Fibroblast of villous mesenchyme (primary cell): ENCODE results near the gene VPS45. TPM values are rescaled to one million over a fixed set of nuclear protein-coding genes. Genes with fewer than 3 reads are reported as not detected.
"Not testable (repeated sequence)": the region's sequence is repeated elsewhere in the genome, so short reads cannot be mapped to it uniquely, and the experiment has no call there.

Experiments used
- DNase-seq: peaks from one replicate; pipeline ENCODE4 v3.0.0-alpha.2; 2010; ENCODE audit warnings: low read depth
- H3K4me3 ChIP-seq: 2 replicates; pipeline ENCODE4 v1.5.1; 2011; ENCODE audit warnings: low read depth, mild to moderate bottlenecking, low read length
- total RNA-seq: library from RNA; depleted of rRNA; stranded (reverse); fragments of >200 nt; gene quantifications from 2 replicates; pipeline ENCODE4 v1.2.3, GENCODE V29; 2012
- TF ChIP-seq, protein P1 (sequence below): IDR thresholded peaks from 2 replicates; pipeline ENCODE4 v1.5.1; 2012; ENCODE audit warnings: low read depth, mild to moderate bottlenecking, low read length; ENCODE audit not compliant: insufficient read depth

The VPS45 gene
- total RNA-seq, 1 donor, result 57.9 TPM

DNA sequence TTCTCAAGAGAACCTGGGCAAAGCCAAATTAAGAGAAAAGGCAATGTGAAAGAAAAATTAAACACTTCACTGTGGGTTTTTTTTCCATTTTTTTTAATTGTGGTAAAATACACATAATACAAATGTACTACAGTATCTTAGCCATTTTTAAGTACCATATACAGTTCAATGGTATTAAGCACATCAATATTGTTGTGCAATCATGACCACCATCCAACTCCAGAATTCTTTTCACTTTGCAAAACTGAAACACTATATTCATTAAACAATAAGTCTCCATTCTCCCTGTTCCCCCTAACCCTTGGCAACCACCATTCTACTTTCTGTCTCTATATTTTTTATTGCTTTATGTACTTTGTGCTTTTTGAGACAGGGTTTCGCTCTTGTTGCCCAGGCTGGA, 39.3 kb upstream of the VPS45 start:
- TF ChIP-seq, protein P1, sequence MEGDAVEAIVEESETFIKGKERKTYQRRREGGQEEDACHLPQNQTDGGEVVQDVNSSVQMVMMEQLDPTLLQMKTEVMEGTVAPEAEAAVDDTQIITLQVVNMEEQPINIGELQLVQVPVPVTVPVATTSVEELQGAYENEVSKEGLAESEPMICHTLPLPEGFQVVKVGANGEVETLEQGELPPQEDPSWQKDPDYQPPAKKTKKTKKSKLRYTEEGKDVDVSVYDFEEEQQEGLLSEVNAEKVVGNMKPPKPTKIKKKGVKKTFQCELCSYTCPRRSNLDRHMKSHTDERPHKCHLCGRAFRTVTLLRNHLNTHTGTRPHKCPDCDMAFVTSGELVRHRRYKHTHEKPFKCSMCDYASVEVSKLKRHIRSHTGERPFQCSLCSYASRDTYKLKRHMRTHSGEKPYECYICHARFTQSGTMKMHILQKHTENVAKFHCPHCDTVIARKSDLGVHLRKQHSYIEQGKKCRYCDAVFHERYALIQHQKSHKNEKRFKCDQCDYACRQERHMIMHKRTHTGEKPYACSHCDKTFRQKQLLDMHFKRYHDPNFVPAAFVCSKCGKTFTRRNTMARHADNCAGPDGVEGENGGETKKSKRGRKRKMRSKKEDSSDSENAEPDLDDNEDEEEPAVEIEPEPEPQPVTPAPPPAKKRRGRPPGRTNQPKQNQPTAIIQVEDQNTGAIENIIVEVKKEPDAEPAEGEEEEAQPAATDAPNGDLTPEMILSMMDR, result no peak
- DNase-seq, result no peak
- H3K4me3 ChIP-seq, result no peak overlapping the region

GRCh38 chr1:150034336-150034735, 33.2 kb upstream of the VPS45 start:
- no peak for DNase-seq
- H3K4me3 ChIP-seq, result no peak overlapping the region
- TF ChIP-seq, protein P1, result no peak

GRCh38 chr1:150049926-150050325, 17.6 kb upstream of the VPS45 start:
- TF ChIP-seq, protein P1, result no peak
- no peak overlapping the region for H3K4me3 ChIP-seq
- no peak for DNase-seq

GRCh38 chr1:150051089-150051373, 16.5 kb upstream of the VPS45 start:
- no peak for DNase-seq
- TF ChIP-seq, protein P1, result no peak

GRCh38 chr1:150051905-150052412, 15.6 kb upstream of the VPS45 start:
- DNase-seq, H3K4me3 ChIP-seq: not testable (repeated sequence)

More at GRCh38 chr1:150051089-150051373, 16.5 kb upstream of the VPS45 start:
- no peak overlapping the region for H3K4me3 ChIP-seq

GRCh38 chr1:150053926-150054325, 13.7 kb upstream of the VPS45 start:
- no peak for DNase-seq
- TF ChIP-seq, protein P1, result no peak
- no peak overlapping the region for H3K4me3 ChIP-seq

DNA sequence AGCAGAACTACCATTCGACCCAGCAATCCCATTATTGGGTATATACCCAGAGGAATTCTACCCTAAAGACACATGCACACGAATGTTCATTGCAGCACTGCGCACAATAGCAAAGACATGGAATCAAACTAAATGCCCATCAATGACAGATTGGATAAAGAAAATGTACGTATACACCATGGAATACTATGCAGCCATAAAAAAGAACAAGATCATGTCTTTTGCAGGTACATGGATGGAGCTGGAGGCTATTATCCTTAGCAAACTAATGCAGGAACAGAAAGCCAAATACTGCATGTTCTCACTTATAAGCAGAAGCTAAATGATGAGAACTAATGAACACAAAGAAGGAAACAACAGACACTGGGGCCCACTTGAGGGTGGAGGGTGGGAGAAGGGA, 12.1 kb upstream of the VPS45 start:
- DNase-seq, H3K4me3 ChIP-seq: not testable (repeated sequence)

DNA sequence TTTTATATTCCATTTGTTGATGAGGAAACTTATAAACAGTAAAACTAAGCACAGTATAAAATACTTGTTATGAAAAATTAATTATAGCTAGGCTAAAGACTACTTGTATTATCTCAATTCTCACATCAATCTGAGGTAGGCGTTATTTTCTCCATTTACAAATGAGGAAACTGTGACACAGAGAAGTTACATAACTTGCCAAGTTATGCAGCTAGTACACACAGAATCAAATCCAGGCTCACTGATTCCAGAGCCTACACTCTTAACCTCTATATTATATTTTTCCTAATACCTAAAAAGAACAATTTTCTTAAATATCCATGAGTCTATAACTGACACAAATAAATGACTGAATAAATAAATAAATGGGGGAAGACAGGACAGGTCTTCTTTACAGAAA, 11.2 kb upstream of the VPS45 start:
- DNase-seq, result no peak
- no peak overlapping the region for H3K4me3 ChIP-seq
- TF ChIP-seq, protein P1, result no peak
